ENCODE data around the gene KLHL29.
"Not testable (repeated sequence)": the region's sequence is repeated elsewhere in the genome, so short reads cannot be mapped to it uniquely, and the experiment has no call there.

KLHL29 gene

DNA sequence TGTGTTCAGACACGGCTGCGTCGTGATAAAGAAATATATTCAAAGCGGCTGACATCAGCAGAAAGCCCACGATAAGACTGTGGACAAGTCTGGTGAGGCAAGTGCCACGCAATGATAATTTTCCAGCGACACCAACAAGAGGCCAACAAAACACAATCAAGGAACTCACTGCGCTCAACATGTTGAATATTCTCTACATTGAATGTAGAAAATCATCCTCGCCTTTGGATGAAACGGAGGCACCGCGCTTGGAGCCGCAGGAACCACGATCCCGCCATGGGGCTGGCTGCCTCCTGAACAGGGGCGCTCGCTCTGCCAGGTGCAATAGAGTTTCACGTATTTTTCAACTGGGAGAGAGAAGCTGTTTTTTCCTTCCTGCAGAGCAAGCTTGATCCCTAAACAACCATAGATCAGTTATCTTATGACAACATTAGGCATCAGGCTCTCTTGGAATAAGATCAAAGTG is 321.7 kb downstream of the KLHL29 start:
- DNase-seq: no peak

DNA sequence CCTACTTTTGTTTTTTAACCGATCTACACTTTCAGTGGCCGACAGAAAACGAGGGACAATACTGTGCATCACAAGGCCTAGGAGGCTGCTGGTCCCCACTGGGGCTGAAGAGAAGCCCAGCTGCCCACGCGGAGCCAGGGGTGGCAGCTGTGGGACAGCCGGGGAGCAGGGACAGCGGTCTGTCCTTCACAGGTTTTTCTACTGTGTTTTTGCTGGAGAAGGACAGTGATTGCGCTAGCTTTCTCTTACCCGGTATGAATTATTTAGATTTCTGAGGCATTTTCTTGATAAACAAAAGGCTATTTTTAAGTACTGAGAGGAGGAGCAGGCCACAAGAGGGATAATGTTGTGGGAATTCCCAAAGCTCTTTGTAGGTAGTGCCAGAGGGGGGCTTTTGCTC is 322.1 kb downstream of the KLHL29 start:
- no peak for DNase-seq

DNA sequence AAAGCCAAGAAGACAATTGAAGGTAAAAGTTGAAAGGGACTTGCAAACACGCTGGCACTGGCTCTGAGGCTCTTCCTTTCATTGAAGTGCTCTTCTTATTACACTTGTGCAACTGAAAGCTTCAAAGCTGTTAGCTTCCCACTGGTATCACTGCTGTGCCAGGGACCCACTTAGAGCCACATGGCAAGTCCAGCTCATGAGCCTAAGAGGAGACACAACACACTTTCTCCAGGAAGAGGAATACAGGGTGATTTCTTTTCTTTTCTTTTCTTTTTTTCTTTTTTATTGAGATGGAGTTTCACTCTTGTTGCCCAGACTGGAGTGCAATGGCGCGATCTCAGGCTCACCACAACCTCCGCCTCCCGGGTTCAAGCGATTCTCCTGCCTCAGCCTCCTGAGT is 323.8 kb downstream of the KLHL29 start:
- DNase-seq: no peak

DNA sequence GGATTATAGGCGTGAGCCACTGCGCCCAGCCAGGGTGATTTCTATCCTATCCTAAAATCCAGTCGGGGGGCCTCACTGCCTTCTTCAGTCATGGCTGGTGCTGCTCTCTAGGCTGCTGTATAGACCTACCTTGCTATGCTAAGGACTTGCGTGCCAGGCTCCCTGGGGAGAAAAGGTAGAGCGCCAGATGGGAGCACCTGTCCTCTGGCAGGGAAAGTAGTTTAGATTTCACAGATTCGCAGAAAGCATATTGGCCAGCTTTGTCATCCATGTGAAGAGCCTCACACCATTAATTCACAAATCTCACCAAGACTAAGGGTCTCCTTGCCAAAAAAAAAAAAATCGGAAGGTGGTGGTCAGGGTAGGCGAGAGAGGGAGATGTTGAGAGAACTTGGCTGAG is 324.3 kb downstream of the KLHL29 start:
- DNase-seq: peak; percentile 96

DNA sequence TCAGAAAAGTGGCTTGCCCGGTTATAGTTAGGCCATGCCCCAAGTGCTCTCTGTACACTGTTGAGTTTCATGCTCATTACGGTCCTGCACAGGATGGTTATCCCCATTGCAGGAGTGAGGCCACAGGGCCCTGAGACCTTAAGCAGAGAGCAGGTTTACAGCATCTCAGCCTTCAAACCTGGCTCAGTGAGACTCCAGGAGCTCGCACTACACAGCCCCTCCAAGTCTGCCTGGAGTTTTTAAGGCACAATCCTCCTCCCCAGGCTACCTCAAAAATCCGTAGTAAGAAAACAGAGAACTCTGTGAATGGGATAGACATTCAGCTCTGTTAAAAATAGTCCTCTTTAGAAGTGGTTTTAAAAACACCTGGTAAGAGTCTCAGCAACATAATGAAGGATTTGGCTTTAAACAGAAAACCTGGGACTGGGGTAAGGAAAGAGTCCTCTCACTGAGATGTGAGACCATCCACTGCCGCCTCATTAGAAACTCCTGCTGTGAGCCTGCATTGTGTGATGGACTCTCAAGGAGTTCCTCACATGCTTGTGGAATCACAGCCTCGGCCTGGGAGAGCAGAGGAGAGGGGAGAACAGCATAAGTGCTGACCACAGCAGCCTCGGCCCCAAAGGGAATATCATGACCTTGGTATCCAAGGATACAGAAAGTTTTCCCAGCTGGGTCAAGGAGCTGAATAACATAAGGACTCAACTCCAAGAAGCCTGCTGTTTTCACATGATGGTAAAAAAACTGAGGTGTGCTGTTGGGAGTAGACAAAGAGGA is 327.2 kb downstream of the KLHL29 start:
- no peak for DNase-seq

DNA sequence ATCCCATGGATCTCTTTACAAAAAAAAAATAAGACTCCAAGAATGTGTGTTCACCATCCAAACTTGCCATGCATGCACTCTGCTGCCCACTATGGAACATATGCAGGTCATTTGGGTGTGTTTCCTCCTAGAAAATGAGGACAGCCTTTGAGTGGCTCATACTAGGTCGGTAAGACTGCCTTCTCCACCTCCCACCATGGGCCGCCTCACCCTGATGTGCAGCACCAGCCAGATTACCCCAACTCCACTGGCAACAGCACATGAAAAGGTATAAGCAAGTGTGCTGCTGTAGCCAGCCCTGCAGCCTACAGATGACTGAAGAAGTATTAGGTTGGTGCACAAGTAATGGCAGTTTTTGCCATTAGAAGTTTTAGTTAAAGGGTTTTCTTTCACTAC is 327.8 kb downstream of the KLHL29 start:
- DNase-seq: no peak

DNA sequence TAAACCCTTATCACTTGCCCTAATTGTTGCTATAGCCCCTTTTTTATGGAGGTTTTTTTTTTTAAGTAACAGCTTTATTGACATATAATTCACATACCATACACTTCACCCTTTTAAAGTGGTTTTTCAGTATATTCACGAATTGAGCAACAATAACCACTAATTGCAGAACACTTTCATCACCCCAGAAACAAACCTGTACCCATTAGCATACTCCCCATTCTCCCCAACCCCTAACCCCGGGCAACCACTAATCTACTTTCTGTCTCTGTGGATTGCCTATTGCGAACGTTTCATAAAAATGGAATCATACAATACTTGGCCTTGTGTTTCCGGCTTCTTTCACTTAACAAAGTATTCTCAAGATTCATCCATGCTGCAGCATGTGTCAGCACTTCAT is 328.4 kb downstream of the KLHL29 start:
- no peak for DNase-seq

DNA sequence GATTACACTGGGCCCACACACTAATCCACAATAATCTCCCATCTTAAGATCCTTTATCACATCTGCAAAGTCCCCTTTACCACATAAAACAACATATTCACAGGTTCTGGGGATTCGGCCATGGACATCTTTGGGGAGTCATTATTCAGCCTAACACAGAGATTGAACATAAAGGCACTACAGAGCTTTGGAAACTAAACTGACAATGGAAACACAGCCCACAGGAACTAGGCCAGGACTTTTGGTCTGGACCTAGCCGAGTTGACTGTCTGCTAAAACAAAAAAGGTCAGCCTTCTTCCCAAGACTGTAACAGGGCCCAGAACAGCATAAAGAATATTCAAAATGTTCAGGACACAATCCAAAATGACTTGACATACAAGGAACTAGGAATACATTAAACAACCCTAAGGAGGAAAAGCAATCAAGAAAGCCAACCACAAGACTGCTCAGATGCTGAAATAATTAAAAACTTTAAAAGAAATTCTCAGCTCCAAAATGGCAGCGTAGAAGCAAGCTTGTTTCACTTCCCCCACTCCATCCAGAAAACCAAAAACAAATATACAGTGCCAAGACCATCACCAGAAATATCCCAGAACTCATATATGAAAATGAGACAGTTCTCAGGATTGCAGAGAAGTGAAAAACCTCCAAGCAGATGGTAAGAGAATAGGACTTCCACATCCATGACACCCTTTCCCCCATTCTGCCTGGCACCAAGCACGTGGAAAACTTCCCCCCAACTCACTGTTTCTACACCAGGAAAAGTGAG is 334.1 kb downstream of the KLHL29 start:
- DNase-seq: no peak

DNA sequence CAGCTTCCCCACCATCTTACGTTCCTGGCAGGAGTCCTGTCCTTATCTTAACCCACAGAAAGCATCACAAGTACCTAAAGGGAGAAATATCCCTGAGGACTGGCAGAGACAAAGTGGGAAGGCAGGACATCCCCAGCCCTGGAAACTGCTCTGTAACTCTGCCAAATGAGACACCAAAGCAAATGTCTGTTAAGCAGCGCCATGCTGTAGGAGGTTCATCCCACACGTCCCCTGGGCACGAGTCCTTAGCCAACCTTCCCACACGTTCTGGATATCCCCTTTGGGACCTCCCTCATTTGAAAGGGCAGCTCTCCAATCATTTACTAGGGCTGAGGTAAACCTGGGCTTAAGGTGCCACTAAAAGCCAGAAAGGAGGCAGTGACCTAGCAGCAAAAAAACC is 334.7 kb downstream of the KLHL29 start:
- DNase-seq: peak; percentile 23

DNA sequence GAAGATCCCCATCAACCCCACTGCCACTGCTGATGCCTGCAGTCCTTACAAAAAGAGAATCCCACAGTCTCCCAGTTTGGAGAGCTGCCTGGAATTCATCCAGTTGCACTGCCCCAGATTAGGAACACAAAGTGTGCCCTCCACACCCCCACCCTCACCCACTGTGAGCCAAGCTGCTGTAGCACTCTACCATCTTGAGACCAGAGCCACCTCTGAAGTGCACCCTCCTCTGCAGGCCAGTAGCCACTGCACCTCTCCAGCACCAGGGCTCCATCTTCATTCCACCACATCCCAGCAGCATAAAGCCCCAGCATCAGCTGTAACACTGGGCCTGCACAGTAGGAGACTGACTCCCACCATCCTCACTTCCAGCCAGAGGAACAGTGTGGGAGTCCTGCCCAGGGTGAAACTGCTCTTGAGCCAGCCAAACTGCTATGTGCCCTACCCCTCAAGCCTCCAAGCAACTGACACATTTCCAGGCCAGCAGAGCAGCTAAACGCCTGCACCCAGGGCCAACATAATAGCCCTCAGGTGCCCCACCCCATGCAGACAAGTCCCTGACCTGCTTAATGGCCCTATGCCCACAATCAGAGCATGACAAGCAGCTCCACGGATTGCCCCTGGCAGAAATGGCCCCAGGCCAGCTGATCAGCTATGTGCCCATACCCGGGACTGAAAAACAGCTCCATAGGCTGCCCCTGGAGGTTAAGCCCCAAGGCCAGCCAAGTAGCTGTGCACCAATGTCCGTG is 335.9 kb downstream of the KLHL29 start:
- no peak for DNase-seq

DNA sequence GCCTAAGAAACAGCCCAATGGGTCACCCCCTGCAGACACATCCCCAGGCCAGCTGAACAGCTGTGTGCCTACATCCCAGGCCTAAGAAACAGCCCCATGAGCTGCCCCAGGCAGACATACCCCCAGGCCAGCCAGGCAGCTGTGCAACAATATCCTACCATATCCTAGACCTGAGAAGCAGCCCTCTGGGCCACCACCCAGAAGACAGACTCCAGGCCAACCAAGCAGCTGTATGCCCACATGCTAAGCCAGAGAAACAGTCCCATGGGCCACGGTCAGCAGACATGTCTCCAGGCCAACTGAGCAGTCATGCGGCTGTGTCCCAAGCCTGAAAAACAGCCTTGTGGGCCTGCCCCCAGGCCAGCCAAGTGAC is 336.5 kb downstream of the KLHL29 start:
- no peak for DNase-seq

DNA sequence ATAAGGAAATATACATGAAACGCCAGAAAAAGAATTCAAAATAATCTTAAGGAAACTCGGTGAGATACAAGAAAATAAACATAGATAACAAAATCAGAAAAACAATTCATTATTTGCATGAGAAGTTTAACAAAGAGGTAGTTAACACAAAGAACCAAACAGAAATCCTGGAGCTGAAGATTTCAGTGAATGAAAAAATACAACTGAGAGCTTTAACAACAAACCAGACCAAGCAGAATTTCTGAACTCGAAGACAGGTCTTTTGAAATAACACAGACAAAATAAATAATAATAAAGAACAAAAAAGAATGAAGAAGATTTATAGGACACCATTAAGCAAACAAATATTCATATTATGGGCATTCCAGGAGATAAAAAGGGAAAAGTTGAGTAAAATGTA is 337.3 kb downstream of the KLHL29 start:
- no peak for DNase-seq

DNA sequence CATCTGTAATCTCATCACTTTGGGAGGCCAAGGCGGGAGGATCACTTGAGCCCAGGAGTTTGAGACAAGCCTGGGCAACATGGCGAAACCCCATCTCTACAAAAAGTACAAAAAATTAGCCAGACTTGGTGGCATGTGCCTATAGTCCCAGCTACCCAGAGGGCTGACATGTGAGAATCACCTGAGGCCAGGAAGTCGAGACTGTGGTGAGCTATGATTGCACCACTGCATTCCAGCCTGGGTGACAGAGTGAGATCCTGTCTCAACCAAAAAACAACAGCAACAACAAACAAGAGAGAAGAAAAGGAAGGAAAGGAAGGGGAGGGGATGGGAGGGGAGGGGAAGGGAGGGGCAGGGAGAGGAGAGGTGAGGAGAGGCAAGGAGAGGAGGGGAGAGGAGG is 338.1 kb downstream of the KLHL29 start:
- DNase-seq: not testable (repeated sequence)

DNA sequence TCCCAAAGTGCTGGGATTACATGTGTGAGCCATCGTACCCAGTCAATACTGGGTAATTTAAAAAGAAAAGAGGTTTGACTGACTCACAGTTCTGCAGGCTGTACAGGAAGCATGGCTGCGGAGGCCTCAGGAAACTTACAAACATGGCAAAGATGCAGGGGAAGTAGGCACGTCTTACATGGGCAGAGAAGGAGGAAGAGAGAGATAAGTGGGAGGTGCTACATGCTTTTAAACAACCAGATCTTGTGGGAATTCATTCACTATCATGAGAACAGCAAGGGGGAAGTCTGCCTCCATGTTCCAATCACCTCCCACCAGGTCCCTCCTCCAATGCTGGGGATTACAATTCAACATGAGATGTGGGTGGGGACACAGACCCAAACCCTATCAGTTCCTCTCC is 349.4 kb downstream of the KLHL29 start:
- no peak for DNase-seq

DNA sequence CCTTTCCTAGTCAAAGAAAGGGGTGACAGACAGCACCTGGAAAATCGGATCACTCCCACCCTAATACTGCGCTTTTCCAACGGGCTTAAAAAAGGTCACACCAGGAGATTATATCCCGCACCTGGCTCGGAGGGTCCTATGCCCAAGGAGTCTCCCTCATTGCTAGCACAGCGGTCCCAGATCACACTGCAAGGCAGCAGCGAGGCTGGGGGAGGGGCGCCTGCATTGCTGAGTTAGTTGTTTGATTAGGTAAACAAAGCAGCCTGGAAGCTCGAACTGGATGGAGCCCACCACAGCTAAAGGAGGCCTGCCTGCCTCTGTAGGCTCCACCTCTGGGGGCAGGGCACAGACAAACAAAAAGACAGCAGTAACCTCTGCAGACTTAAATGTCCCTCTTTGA is 351.8 kb downstream of the KLHL29 start:
- DNase-seq: not testable (repeated sequence)

DNA sequence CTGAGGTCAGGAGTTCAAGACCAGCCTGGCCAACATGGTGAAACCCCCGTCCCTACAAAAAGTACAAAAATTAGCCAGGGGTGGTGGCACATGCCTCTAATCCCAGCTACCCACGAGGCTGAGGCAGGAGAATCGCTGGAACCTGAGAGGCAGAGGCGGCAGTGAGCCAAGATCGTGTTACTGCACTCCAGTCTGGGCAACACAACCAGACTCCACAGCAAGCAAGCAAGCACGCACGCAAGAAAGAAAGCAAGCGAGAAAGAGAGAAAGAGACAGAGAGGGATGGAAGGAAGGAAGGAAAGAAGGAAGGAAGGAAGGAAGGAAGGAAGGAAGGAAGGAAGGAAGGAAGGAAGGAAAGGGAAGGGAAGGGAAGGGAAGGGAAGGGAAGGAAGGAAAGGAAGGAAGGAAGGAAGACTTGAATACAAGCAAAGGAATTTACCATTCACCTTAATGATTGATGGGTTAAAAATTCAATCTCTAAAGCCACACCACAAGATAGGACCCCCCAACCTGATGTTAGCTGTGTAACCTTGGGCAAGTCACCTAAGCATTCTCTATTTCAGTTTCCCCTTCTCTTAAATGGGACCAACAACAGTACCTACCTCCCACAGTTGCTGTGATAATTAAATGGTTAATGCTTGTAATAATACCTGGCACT is 360.2 kb downstream of the KLHL29 start:
- peak; percentile 43 for DNase-seq

DNA sequence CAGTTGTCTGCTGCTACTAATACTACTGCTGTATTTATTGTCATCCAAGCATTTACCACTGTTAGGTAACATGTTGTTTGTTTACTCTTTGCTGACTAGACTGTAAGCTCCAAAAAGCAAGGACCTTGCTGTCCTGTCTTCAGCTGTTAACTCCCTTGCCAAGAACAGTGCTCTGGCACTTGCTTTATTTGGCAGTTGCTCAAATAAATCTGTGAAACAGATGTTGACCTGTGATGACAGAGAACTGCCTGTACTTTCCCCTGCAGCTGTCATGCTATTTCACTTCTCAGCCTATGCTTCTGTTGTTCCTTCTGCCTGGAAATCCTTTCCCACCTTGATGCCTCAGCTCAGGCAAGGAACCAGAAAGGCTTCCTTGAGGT is 360.7 kb downstream of the KLHL29 start:
- peak; percentile 93 for DNase-seq

DNA sequence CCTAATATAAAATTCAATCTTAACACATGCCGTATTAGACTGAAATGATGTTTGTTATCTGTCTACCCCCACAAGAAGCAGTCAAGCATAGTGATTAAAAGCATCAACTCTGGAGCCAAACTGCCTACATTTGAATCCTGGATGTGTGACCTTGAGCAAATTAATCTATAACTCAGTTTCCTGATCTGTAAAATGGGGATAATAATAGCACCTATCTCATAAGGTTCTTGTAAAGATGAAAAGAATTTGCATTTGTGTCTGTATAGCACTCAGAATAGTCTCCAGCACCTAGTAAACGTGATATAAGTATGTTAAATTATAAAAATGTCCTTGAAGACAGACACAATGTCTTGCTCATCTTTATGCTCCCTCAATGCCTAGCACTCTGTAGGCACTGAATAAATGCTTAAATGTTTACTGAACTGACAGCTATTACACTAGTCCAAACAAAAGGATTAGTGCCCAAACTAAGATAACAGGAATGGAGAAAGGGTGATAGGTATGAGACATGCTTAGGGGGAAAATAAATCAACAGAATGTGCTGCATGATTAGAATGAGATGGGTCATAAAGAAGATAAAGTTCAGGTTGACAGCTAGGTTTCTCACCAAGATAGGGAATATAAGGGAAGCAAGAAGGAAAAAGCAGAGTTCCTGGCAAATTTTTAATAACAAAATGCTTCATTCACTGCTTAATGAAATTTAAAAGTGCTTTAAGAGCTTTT is 361.3 kb downstream of the KLHL29 start:
- DNase-seq: no peak

DNA sequence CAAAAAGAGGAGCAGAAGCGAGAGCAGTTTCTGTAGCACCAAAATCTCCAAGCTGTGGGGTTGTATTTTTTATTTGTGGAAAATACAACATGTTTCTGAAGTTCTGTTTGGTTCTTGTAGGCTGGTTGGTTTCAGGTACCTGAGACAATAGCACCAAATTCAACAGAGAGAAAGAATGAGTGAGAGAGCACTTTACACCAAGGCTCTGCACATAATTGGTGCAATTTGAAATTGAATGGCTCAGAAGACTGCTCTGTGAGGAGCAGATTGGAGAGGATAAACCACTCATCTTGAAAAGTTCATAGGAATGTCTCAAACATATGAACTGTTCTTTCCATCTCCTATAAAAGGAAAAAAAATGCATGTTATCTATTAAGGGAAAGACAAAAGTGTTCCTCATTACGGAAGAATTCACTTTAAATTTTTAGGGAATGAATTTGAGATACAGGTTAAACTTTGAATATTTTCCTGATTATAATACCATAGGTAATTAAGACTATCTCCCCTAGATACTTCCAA is 366.8 kb downstream of the KLHL29 start:
- no peak for DNase-seq

DNA sequence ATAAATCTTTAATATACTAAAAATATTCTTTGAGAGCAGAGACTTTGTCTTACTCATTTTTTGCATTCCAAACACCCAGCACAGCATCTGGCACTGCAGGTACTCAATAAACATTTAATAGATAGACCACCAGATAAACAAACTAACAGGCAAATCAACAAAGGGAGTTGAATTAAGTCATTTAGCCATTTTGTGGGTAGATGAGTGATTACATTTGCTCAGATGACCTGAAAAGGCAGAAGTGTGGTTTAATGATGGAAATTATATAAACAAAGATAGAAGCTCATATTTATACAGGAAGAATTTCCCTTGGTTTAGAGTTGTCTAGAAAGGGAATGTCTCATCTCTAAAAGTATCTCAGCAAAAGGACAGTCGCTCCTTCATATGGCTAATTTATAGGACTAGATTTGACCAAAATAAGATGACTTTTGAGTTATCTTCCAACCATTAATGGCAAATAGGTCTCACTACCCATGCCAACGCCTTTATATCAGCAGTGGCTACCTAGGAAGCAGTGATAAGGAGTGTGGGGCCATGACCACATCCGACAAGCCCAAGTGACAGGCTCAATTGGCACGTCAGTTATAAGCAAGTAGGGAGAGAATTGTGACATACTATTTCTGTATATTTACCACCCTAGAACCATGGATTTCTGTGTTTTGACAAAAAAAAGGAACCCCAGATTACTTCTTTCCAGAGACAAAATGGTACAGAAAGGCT is 368.5 kb downstream of the KLHL29 start:
- no peak for DNase-seq

DNA sequence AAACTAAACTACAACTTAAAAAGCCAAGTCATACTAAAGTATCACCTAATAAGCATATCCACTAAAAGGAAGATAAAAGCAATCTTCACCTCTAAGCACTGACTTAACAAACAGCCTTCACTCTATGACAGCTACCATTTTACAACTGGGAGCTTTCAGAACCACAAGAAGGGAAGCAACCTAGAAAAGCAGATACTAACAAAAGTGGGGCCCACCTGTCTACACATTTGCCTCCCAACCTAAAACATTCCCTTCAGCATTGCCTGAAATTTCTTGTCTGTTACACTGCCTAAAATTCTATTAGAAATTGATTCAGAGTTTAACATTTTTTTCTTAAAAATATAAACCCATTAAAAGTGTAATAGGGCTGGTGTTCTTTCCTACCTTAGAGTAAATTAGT is 370.0 kb downstream of the KLHL29 start:
- no peak for DNase-seq

Data from NCI-H2171 (cell line).